Stimulated activated CD4-positive, alpha-beta T cell treated with anti-CD3 and anti-CD28 coated beads, TNF-alpha, amount 100 ng/mL, for 4 hours (primary cell): ENCODE data around the gene ALDH1A1.

Source experiments
- DNase-seq, 3 experiments: peaks; one replicate each; pipeline ENCODE4 v3.0.0-alpha.2; 2020; ENCODE audit warnings: low read depth in 3 of 3

ALDH1A1 gene

DNA sequence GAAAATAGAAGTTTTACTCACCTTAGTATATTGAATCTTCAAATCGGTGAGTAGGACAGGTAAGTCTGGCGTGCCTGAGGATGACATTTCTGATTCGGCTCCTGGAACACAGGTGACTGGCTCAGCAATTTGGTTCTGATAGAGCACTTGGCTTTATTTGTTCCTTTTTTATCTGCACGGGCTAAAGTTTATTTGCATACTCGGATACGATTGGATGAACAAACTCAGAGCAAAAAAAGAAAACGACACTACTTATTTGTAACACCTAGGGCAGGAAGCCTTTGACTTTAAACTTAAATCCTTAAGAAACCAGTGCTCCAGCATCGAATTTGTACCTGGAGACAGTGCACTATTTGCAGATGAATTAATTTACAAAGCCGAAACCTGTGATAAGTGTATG lies at the start of gene ALDH1A1:
ALDH1A1 (minus strand) TSS at position 140 of the 400 bp plus-strand sequence; CDS start at position 87, 53 bp downstream.
- DNase-seq: no peak

DNA sequence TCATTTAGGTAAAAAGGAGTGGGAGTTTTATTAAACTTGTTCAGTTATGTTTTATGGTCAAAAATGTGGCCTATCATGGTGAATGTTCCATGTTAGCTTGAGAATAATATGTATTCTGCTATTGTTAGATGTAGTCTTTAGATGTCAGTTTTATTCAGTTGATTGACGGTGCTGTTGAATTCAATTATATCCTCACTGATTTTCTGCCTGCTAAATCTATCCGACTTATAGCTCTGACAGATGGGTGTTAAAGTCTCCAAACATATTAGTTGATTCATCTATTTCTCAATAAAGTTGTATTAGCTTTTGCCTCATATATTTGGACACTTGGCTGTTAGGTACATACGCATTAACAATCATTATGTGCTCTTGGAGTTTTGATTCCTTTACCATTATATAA lies 49.0 kb upstream of the ALDH1A1 start:
- no peak for DNase-seq

DNA sequence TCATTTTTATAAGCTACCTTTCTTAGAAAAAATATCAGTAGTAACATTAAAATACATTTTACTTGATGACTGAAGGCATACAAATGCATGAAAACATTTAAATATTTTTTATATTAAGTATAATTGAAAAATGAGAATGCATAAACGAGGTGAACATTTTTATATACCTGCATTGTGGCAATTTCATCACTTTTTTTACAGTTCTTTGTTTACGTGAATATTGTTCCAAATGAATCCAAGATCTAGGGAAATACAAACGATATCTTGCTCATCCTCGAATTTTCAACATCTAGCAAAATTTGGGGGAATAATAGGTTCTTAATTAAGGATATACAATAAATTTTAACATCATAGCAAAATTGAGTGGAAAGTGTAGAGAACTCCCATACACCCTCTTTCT lies 45.5 kb upstream of the ALDH1A1 start:
- DNase-seq: no peak

- no peak for DNase-seq
These were observed 44.6 kb upstream of the ALDH1A1 start for GRCh38 chr9:72997387-72997995.

- no peak for DNase-seq
These were observed 43.9 kb upstream of the ALDH1A1 start for GRCh38 chr9:72996684-72997314.

GRCh38 chr9:72996114-72996513 lies 43.3 kb upstream of the ALDH1A1 start:
- no peak for DNase-seq

- DNase-seq: no peak
These were observed 42.5 kb upstream of the ALDH1A1 start for GRCh38 chr9:72995131-72996024.

GRCh38 chr9:72991772-72992171 lies 38.9 kb upstream of the ALDH1A1 start:
- no peak for DNase-seq

DNA sequence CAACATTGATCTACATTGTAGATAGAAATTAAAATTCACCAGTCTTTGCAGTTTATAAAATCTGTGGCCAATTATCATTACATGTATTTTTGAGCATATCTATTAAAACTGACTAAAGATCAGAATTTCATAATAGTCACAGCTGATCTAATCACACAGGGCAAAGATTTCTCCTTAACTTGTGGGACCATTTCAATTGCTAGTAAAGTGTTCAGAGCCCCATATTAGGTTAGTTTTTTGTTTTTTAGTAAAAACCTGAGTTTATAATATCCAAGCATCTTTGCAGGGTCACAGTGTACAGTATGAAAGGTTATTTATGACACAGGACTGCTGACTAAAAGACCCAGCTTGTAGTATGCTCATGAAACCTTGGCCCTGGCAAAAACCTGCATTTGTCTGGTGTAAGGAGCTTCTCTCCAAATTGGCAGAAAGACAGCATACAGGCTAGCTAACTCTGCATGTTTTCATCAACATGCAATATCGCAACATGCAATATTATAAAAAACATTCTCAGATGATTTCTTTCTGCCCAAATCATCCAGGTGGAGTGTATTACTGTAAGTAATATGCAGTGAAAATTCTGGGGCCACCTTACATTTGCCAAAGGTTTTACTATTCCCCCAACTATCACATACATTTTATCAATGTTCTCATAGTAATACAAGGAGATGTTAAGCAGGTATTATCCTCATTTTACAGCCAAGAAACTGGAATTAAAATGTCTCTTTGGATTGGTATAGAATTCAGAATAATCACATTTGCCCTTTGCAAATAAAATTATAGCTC lies 37.7 kb upstream of the ALDH1A1 start:
- DNase-seq: no peak

- DNase-seq: no peak
These were observed 33.8 kb upstream of the ALDH1A1 start for GRCh38 chr9:72986522-72987116.

- no peak for DNase-seq
These were observed 32.9 kb upstream of the ALDH1A1 start for GRCh38 chr9:72985746-72986145.

- no peak for DNase-seq
These were observed 32.1 kb upstream of the ALDH1A1 start for GRCh38 chr9:72984991-72985390.

- no peak for DNase-seq
These were observed 31.5 kb upstream of the ALDH1A1 start for GRCh38 chr9:72984226-72984947.

- no peak for DNase-seq
These were observed 30.8 kb upstream of the ALDH1A1 start for GRCh38 chr9:72983512-72984225.

DNA sequence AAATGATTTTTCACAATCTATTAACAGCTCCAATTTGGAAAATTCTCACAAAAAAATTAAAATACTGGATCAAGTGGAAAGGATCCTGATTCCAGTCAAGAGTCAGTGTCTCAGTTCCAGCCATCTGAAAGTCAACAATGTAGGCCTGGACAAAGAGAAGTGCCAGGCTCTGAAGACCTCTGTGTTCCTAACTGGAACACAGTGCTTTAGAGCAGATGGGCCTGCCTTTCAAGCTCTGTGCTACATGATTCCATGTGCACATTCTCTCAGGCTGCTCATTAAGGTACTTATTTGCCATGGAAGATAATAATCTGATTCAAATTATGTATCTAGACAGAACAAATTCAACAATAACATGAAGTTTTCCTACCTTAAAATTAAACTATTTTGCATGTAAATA lies 30.2 kb upstream of the ALDH1A1 start:
- DNase-seq: no peak

GRCh38 chr9:72982146-72982799 lies 29.4 kb upstream of the ALDH1A1 start:
- no peak for DNase-seq

- DNase-seq: no peak
These were observed 28.6 kb upstream of the ALDH1A1 start for GRCh38 chr9:72981433-72981832.

DNA sequence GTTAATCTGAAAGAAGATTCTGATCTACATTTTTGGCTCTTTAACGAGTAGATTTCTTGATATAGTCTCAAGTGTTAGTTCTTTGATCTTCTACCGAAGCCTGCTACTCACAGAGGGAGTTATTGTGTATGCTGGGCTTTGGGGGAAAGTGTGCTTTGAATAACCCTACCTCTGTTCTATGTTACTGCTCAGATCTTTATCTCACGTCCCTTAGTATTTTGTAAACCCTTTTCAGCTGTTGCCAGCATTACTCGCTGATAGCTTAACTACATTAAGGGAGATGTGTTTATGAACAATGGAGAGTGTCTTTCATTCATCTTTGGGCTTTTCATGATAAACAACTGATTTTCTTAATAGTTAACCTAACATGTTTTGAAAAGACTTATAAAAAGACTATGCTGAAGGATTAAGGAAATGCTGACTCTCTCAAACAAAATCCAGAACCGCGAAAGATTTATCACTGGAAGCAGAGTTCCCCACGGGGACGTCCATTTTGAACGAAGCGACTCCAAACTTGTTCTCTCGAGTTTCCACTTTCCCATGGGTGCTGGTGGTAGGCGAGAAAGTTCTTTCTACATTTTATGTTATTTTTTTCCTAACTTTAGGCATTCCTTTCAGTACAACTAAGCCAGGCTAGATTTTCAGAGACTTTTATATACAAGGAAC lies 27.9 kb upstream of the ALDH1A1 start:
- DNase-seq: no peak

DNA sequence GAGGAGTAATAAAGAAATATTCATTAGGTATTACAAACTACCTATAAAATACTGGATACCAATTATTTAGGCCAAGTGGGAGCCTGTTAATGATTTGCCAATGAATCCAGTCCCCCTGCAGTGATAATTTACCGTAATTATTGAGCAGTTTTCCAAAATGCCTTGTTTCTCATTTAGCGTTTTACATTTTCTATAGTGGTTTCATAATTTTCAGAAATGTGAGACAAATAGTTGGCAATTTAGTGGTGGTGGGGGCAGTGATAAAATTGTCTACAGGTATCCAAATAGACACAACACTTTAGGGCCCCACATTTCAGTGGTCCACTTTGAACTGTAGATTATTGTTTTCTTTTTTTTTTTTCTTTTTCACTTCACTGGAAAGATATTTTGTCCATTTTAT lies 27.3 kb upstream of the ALDH1A1 start:
- no peak for DNase-seq
